Panc1 (cell line): ENCODE measurements around the gene TARBP1. TPM values are rescaled to one million over a fixed set of nuclear protein-coding genes. Genes with fewer than 3 reads are reported as not detected.
A peak's percentile ranks its signal among the peaks of the same experiment; 100 is the strongest.

Experiments used
- ATAC-seq: fragments of 200-7000 bp; cut with Tn5 transposase; 2 replicates; pipeline ENCODE4 v1.9.1; 2020; ENCODE audit warnings: mild to moderate bottlenecking, moderate library complexity
- BruUV-seq: library from RNA; stranded (reverse); fragments of 400-500 nt; replicated peaks from 2 replicates; lab custom pipeline; 2021; lab: Mats Ljungman, UMichigan
- CTCF ChIA-PET: fragments of 300-600 bp; sonication (Branson Sonifier 250); formaldehyde crosslinking; loops from one replicate; lab custom pipeline; 2022; ENCODE audit warnings: antibody characterized with exemption; lab: Charles Lee
- POLR2A ChIA-PET: fragments of 300-600 bp; sonication (Branson Sonifier 250); formaldehyde crosslinking; loops from one replicate; lab custom pipeline; 2022; ENCODE audit warnings: antibody characterized with exemption; lab: Charles Lee
- DNase-seq: peaks from one replicate; pipeline ENCODE4 v3.0.0-alpha.2; 2010; ENCODE audit warnings: low read depth, low spot score
- H3K27ac ChIP-seq: 2 replicates; pipeline ENCODE4 v1.5.1; 2011; ENCODE audit warnings: mild to moderate bottlenecking, low read length, inconsistent platforms
- H3K27me3 ChIP-seq: fragments of 200-500 bp; sonication (Bioruptor generic); 2 replicates; pipeline ENCODE4 v1.6.0; 2014; ENCODE audit warnings: low read length, inconsistent platforms; ENCODE audit not compliant: control insufficient read depth, insufficient read depth
- H3K36me3 ChIP-seq: fragments of 200-500 bp; sonication (Bioruptor generic); 2 replicates; pipeline ENCODE4 v1.5.1; 2014; ENCODE audit warnings: inconsistent platforms, mild to moderate bottlenecking, low read length, moderate library complexity; ENCODE audit not compliant: control insufficient read depth, insufficient read depth
- H3K4me1 ChIP-seq: 2 replicates; pipeline ENCODE4 v1.5.1; 2011; ENCODE audit warnings: inconsistent platforms, mild to moderate bottlenecking, low read length, moderate library complexity; ENCODE audit not compliant: control insufficient read depth, insufficient read depth
- H3K4me3 ChIP-seq, 2 experiments: 2 replicates each; pipeline ENCODE4 v1.5.1; 2011 to 2012; ENCODE audit warnings: low read depth in 2 of 2, low read length in 2 of 2, mild to moderate bottlenecking in 2 of 2, inconsistent platforms in 1 of 2, moderate library complexity in 1 of 2
- H3K9me3 ChIP-seq: fragments of 200-500 bp; sonication (Bioruptor generic); 2 replicates; pipeline ENCODE4 v1.5.1; 2014; ENCODE audit warnings: low read depth, mild to moderate bottlenecking, inconsistent platforms, low read length, moderate library complexity; ENCODE audit not compliant: control insufficient read depth, insufficient read depth
- CTCF ChIP-seq: fragments of 450-650 bp; IDR thresholded peaks from 2 replicates; pipeline ENCODE4 v1.5.1; 2017; ENCODE audit warnings: mild to moderate bottlenecking
- POLR2AphosphoS5 ChIP-seq: IDR thresholded peaks from 2 replicates; pipeline ENCODE4 v1.6.1; 2012; ENCODE audit warnings: mild to moderate bottlenecking, low read depth, low read length, moderate library complexity
- REST ChIP-seq, 2 experiments: IDR thresholded peaks; 2 replicates each; pipeline ENCODE4 v1.6.1; 2011 to 2012; ENCODE audit warnings: low read depth in 2 of 2, control low read depth in 1 of 2, low read length in 1 of 2, mild to moderate bottlenecking in 1 of 2, moderate library complexity in 1 of 2; ENCODE audit not compliant: insufficient read depth in 1 of 2
- SIN3A ChIP-seq: IDR thresholded peaks from 2 replicates; pipeline ENCODE4 v1.6.1; 2012; ENCODE audit warnings: low read depth, mild to moderate bottlenecking, low read length, moderate library complexity, borderline replicate concordance; ENCODE audit not compliant: insufficient read depth
- TCF7L2 ChIP-seq: IDR thresholded peaks from 2 replicates; pipeline ENCODE4 v1.6.1; 2011; ENCODE audit warnings: mild to moderate bottlenecking, low read depth, low read length, inconsistent platforms
- in situ Hi-C: cut with HindIII; loops from 2 replicates; pipeline ENCODE4 v1.10.0; 2016; ENCODE audit warnings: low sequenced_read_pairs, low pct_unique_long_range_greater_than_20kb
- intact Hi-C: fragments of 100-400 bp; cut with micrococcal nuclease; formaldehyde crosslinking; loops from one replicate; pipeline ENCODE4 v1.10.0; 2022; ENCODE audit not compliant: unreplicated experiment
- total RNA-seq: library from RNA; stranded (reverse); gene quantifications from one replicate; pipeline ENCODE4 v1.2.1, GENCODE V29; 2021; ENCODE audit not compliant: unreplicated experiment

The TARBP1 gene
- total RNA-seq, 1 experiment from 2014 or later = 45.0 TPM

- BruUV-seq = no TSS peak
- ChIA-PET POLR2A (interaction anchor here (0.6 to 0.9 kb wide), 2 partner anchors 53 to 341 kb away, joined by 4 read pairs; no protein-coding TSS in a partner anchor), CTCF (interaction anchor here (0.6 kb wide), 1 partner anchor 729 kb away, joined by 7 read pairs; no protein-coding TSS in a partner anchor)
- TF ChIP-seq POLR2AphosphoS5 = no peak
- TF ChIP-seq REST (IDR thresholded peaks at IDR 0.05; ENCODE audit: insufficient read depth in 1 of 2, low read depth in 2 of 2, low read length in 1 of 2) = no peak
- no peak for TF ChIP-seq CTCF
- TF ChIP-seq SIN3A = no peak
- TF ChIP-seq TCF7L2 = no peak
- DNase-seq = no peak
- no peak for ATAC-seq
- Histone ChIP-seq H3K36me3 (peaks cover 16% of the 10 kb centered on the region), H3K4me1 (peaks cover 7% of the 10 kb centered on the region), H3K9me3 (no peaks in the 10 kb centered on the region), H3K27me3 (no peaks in the 10 kb centered on the region), H3K27ac (peak overlapping the region; percentile 99), H3K4me3 (peak overlapping the region; percentile 94 to 97)
- in situ Hi-C loops (no loop called here), intact Hi-C loops (no loop called here)
Observed at GRCh38 chr1:234373959-234374254, 105.1 kb downstream of the TARBP1 start.

GRCh38 chr1:234373064-234373958, 105.7 kb downstream of the TARBP1 start, which contains the start of gene COA6:
COA6 (plus strand) TSS chr1:234373456; CDS start chr1:234373467, 11 bp downstream.
- ATAC-seq (peak; percentile 99), DNase-seq (peak; percentile 89)
- BruUV-seq = no TSS peak
- intact Hi-C loops = no loop called here
- peak; percentile 75 for TF ChIP-seq TCF7L2
- peak in 1 of 2 experiments; percentile 41; a peak in 1 of 4 replicates for TF ChIP-seq REST (IDR thresholded peaks at IDR 0.05; ENCODE audit: insufficient read depth in 1 of 2, low read depth in 2 of 2, low read length in 1 of 2)
- peak; percentile 98 for TF ChIP-seq POLR2AphosphoS5
- TF ChIP-seq CTCF = no peak
- peak; percentile 70; the same call in 1 of the 2 replicates for TF ChIP-seq SIN3A
- in situ Hi-C loops = no loop called here
- Histone ChIP-seq H3K27ac (peak within 1 kb of the TSS; percentile 99), H3K27me3 (no peaks in the 10 kb centered on the region), H3K36me3 (peaks cover 16% of the 10 kb centered on the region), H3K9me3 (no peaks in the 10 kb centered on the region), H3K4me1 (peaks cover 7% of the 10 kb centered on the region), H3K4me3 (peak within 1 kb of the TSS; percentile 94 to 97)
- ChIA-PET CTCF (interaction anchor here (0.6 kb wide), 1 partner anchor 730 kb away, joined by 7 read pairs; no protein-coding TSS in a partner anchor), POLR2A (interaction anchor here (0.6 to 0.9 kb wide), 2 partner anchors 53 to 341 kb away, joined by 4 read pairs; no protein-coding TSS in a partner anchor)
